ENCODE results near the gene GRM4.

The GRM4 gene

DNA sequence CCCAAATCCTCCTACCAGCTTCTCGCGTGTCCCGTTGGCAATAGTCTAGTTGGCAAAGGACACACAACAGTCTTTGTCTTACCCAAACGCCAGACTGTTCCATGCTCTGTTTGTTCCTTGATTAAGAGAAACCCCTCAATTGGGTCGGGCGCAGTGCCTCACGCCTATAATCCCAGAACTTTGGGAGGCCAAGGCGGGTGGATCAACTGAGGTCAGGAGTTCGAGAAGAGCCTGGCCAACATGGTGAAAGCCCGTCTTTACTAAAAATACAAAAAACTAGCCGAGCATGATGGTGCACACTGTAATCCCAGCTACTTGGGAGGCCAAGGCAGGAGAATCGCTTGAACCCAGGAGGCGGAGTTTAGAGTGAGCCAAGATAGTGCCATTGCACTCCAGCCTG lies 153.7 kb downstream of the GRM4 start:
- H3K4me3 ChIP-seq (ENCODE audit: low read depth in 1 of 2, low read length in 2 of 2), result no peak overlapping the region
- H3K4me1 ChIP-seq (ENCODE audit: control insufficient read depth in 1 of 2, insufficient read depth in 2 of 2, low read length in 2 of 2), result peaks cover 0 to 5% of the 10 kb centered on the region in 2 donors
- H3K9me3 ChIP-seq (ENCODE audit: control insufficient read depth in 1 of 2, low read length in 2 of 2), result peaks cover 1 to 3% of the 10 kb centered on the region in 2 donors
- no peaks in the 10 kb centered on the region for H3K27me3 ChIP-seq (ENCODE audit: low read depth, low read length)
- H3K36me3 ChIP-seq (ENCODE audit: control insufficient read depth in 1 of 2, insufficient read depth in 2 of 2, low read length in 2 of 2), result no peaks in the 10 kb centered on the region
- H3K27ac ChIP-seq (ENCODE audit: low read length), result no peak overlapping the region

DNA sequence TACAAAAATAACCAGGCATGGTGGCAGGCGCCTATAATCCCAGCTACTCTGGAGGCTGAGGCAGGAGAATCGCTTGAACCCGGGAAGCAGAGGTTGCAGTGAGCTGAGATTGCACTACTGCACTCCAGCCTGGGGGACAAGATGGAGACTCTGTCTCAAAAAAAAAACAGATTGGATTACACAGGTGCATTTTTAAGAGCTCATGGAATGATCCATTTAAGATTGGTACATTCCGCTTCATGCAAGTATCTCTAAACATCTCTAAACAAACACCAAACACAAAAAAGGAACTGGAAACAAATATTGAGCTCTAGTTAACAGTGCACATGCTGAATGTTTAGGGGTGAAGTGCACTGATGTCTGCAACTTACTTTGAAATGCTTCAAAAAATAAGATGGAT lies 154.3 kb downstream of the GRM4 start:
- Histone ChIP-seq H3K9me3 (ENCODE audit: control insufficient read depth in 1 of 2, low read length in 2 of 2) (no peaks in the 10 kb centered on the region), H3K4me1 (ENCODE audit: control insufficient read depth in 1 of 2, insufficient read depth in 2 of 2, low read length in 2 of 2) (peaks cover 0 to 5% of the 10 kb centered on the region in 2 donors), H3K27me3 (ENCODE audit: low read depth, low read length) (no peaks in the 10 kb centered on the region), H3K4me3 (ENCODE audit: low read depth in 1 of 2, low read length in 2 of 2) (no peak overlapping the region), H3K27ac (ENCODE audit: low read length) (no peak overlapping the region), H3K36me3 (ENCODE audit: control insufficient read depth in 1 of 2, insufficient read depth in 2 of 2, low read length in 2 of 2) (no peaks in the 10 kb centered on the region)

DNA sequence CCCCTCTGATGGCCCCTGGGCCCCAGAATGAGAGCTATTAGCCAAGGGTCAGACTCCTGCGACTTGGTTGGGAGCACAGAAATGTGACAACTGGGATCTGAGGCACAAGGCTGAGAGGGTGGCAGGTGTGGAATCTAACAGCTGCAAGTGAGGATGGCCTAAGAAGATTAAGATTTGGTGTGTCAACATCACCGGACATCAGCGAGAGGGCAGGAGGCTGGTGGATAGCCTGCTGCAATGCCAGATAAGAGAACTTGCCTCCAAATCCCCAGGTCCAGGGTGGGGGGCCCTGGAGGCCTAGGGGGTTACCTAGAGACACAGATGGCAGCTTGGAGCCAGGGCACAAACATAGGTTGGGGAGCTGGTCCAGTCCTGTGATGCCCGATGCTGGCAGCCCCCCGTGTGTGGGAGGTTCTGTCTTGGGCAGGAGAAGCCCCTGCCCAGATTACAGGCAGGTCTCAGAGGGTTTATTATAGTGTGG lies 155.8 kb downstream of the GRM4 start:
- no peaks in the 10 kb centered on the region for H3K36me3 ChIP-seq (ENCODE audit: control insufficient read depth in 1 of 2, insufficient read depth in 2 of 2, low read length in 2 of 2)
- no peak overlapping the region for H3K4me3 ChIP-seq (ENCODE audit: low read depth in 1 of 2, low read length in 2 of 2)
- no peak overlapping the region for H3K27ac ChIP-seq (ENCODE audit: low read length)
- no peaks in the 10 kb centered on the region for H3K27me3 ChIP-seq (ENCODE audit: low read depth, low read length)
- no peaks in the 10 kb centered on the region for H3K9me3 ChIP-seq (ENCODE audit: control insufficient read depth in 1 of 2, low read length in 2 of 2)
- no peaks in the 10 kb centered on the region for H3K4me1 ChIP-seq (ENCODE audit: control insufficient read depth in 1 of 2, insufficient read depth in 2 of 2, low read length in 2 of 2)

DNA sequence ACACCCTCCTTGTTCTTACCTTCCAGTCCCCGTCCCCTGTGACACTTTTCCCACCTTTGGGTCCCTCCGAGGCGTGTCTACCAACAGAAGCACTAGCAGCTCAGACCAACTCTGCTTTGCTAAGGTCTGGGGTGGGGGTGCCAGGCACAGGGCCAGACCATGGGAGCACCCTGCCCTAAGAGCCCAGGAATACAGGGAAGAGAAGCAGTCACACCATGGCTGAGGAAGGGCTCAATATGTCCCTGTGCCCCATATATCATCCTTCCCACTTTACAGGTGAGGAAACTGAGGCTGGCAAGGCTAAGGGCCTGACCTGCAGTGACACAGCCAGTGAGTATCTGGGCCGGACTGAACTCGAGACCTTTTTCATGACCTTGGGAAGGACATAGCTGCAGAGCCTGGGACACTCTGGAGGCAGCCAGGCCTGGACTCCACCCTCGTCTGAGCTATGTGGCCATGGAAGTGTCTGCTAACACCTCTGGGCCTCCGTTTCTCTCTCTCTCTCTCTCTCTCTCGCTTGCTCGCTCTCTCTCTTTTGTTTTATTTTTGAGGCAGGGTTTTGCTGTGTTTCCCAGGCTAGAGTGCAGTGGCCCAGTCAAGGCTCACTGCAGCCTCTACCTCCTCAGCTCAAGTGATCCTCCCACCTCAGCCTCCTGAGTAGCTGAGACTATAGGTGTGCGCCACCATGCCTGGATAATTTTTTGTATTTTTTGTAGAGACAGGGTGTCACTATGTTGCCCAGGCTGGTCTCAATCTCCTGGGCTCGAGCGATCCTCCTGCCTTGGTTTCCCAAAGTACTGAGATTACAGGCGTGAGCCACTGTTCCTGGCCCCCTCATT lies 156.7 kb downstream of the GRM4 start:
- H3K4me3 ChIP-seq (ENCODE audit: low read depth in 1 of 2, low read length in 2 of 2), result no peak overlapping the region
- no peaks in the 10 kb centered on the region for H3K27me3 ChIP-seq (ENCODE audit: low read depth, low read length)
- H3K27ac ChIP-seq (ENCODE audit: low read length), result no peak overlapping the region
- no peaks in the 10 kb centered on the region for H3K36me3 ChIP-seq (ENCODE audit: control insufficient read depth in 1 of 2, insufficient read depth in 2 of 2, low read length in 2 of 2)
- H3K4me1 ChIP-seq (ENCODE audit: control insufficient read depth in 1 of 2, insufficient read depth in 2 of 2, low read length in 2 of 2), result no peaks in the 10 kb centered on the region
- H3K9me3 ChIP-seq (ENCODE audit: control insufficient read depth in 1 of 2, low read length in 2 of 2), result no peaks in the 10 kb centered on the region

DNA sequence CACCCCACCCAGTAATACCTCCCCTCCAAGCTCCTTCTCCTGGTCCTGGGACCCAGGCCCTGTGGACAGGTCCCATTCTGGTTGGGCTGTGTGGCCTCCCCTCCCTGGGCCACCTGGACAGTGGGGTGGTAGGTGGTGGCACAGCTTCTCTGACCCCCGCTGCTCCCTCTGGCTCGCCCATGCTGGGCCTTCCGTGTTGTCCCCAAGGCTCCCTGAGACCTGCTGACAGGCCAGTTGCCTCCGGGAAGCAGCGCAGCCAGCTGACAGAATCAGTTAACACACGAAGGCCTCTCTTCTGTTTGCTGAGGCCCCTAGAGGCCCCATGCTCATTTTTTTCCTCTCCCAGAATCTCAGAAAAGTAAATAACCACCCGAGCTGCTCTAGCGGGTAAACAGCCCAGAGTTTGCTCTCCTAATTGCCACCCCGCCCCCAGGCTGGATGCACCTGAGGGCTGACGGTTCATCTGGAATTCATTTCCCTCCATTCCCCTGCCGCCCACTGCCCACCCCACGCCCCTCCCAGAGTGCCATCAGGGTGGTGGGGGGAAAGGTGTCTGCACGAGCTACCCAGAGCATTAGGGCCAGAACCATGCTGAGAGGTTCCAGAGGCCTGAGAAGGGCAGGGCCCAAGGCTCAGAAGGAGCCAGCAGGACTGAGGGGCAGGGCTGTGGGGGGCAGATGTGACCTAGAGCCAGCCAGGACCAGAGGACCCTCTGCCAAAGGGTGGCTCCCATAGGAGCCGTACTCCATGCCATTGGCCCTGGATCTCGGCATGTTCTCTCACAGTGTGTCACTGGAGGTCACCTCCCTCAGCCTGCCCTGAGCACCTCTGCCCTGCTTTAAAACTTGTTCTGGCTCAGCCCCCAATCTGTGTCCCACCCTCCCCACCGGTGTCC lies 157.5 kb downstream of the GRM4 start:
- Histone ChIP-seq H3K4me1 (ENCODE audit: control insufficient read depth in 1 of 2, insufficient read depth in 2 of 2, low read length in 2 of 2) (no peaks in the 10 kb centered on the region), H3K9me3 (ENCODE audit: control insufficient read depth in 1 of 2, low read length in 2 of 2) (no peaks in the 10 kb centered on the region), H3K27me3 (ENCODE audit: low read depth, low read length) (no peaks in the 10 kb centered on the region), H3K36me3 (ENCODE audit: control insufficient read depth in 1 of 2, insufficient read depth in 2 of 2, low read length in 2 of 2) (no peaks in the 10 kb centered on the region), H3K4me3 (ENCODE audit: low read depth in 1 of 2, low read length in 2 of 2) (no peak overlapping the region), H3K27ac (ENCODE audit: low read length) (no peak overlapping the region)

DNA sequence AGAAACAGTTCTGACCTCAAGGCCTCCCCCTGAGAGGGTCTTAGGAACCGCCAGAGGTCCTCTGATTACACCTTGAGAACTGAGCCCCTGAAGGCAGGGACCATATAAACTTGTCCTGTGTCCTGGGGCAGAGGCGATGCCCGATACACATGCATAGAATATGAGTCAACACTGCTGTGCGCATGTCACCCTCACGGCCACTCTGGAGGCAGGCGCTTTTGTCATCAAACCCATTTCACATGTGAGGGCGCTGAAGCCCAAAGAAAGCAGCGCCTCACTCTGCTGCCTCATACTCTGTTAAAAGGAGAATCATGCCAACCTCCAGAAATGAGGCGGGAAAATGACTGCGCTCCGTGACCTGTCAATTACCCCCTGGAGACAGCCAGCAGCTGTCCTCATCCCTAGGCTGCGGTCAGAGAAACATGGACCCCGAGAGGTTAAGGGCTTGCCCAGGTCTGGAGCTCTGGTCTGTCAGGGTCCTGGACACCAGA lies 158.3 kb downstream of the GRM4 start:
- Histone ChIP-seq H3K9me3 (ENCODE audit: control insufficient read depth in 1 of 2, low read length in 2 of 2) (no peaks in the 10 kb centered on the region), H3K27me3 (ENCODE audit: low read depth, low read length) (no peaks in the 10 kb centered on the region), H3K4me3 (ENCODE audit: low read depth in 1 of 2, low read length in 2 of 2) (no peak overlapping the region), H3K4me1 (ENCODE audit: control insufficient read depth in 1 of 2, insufficient read depth in 2 of 2, low read length in 2 of 2) (no peaks in the 10 kb centered on the region), H3K27ac (ENCODE audit: low read length) (no peak overlapping the region), H3K36me3 (ENCODE audit: control insufficient read depth in 1 of 2, insufficient read depth in 2 of 2, low read length in 2 of 2) (no peaks in the 10 kb centered on the region)

DNA sequence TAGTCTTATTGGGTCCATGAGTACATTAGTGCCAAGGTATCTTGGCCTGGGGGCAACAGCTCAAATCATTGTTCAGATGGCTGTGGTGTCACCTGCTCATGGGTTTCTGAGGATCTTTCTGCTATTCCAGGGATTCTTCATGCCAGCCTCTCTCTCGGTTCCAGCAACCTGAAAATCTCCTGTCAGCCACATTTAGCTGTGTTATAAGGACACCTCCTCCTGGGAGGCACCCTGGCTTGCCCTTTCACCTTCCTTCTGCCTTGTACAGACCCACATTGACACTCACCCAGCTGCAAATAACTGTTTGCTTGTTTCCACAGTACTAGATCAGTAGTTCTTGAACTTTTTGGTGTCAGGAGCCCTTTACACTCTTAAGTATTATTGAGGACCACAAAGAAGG lies 159.9 kb downstream of the GRM4 start:
- H3K9me3 ChIP-seq (ENCODE audit: control insufficient read depth in 1 of 2, low read length in 2 of 2), result no peaks in the 10 kb centered on the region
- no peaks in the 10 kb centered on the region for H3K27me3 ChIP-seq (ENCODE audit: low read depth, low read length)
- H3K4me3 ChIP-seq (ENCODE audit: low read depth in 1 of 2, low read length in 2 of 2), result no peak overlapping the region
- no peaks in the 10 kb centered on the region for H3K4me1 ChIP-seq (ENCODE audit: control insufficient read depth in 1 of 2, insufficient read depth in 2 of 2, low read length in 2 of 2)
- no peak overlapping the region for H3K27ac ChIP-seq (ENCODE audit: low read length)
- H3K36me3 ChIP-seq (ENCODE audit: control insufficient read depth in 1 of 2, insufficient read depth in 2 of 2, low read length in 2 of 2), result no peaks in the 10 kb centered on the region

DNA sequence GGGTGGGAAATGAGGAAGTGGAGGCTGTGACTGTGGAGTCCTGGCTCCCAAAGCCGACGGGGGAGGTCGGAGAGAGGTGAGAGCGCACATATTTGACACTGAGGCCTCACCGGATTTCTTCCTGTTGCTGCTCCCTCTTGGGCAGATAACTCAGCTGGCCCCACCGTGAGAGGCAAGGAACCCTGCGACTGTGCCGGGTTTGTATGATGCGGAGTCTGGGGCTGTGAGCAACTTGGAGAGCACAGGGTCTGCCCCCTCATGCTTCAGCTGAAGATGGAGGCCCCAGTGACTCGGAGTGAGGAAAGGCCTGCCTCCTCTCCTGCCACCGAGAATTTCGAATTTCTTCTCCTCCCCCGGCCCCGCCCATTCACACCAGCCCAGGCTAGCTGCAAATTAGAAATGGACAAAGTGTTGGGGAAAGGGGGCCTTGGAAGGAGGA lies 160.6 kb downstream of the GRM4 start:
- Histone ChIP-seq H3K27me3 (ENCODE audit: low read depth, low read length) (no peaks in the 10 kb centered on the region), H3K9me3 (ENCODE audit: control insufficient read depth in 1 of 2, low read length in 2 of 2) (no peaks in the 10 kb centered on the region), H3K27ac (ENCODE audit: low read length) (no peak overlapping the region), H3K36me3 (ENCODE audit: control insufficient read depth in 1 of 2, insufficient read depth in 2 of 2, low read length in 2 of 2) (no peaks in the 10 kb centered on the region), H3K4me3 (ENCODE audit: low read depth in 1 of 2, low read length in 2 of 2) (no peak overlapping the region), H3K4me1 (ENCODE audit: control insufficient read depth in 1 of 2, insufficient read depth in 2 of 2, low read length in 2 of 2) (no peaks in the 10 kb centered on the region)

DNA sequence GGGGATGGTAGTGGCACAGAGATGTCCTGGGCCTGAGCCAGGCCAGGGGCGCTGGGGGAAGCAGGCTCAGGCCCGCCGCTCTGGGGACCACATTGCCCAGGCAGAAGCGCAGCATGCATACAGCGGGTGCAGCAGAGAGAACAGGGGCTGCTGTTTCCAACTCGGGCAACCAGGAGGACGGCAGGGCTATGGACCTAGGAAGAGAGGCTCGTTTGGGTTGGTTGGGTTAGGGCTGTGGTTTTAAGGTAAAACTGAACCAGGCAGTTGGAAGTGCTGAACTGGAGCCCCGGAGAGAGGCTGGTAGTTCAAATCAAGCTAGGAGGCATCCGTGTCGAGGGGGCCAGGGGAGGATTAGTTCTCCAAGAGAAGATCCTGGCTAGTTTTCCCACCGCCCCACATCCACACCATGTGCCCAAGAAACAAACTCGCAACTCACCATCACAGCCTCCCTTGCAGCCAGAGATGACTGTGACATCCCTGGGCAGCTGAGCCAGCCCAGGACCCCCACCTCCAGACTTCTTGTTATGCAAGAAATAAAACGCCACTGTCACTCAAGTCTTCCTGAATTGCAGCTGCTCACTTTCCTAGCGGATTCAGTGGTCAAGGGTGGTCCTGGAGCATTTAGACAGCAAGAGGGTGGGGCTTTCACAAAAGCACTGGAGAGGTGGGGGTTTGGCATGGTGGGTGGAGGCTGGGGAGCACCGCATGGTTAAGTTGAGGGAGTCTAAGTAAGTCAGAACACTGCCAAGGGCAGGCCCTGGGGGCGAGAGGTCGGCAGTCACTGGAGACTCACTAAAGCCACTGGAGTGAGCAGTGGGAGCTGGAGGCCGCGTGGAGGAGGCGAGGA lies 161.2 kb downstream of the GRM4 start:
- Histone ChIP-seq H3K4me1 (ENCODE audit: control insufficient read depth in 1 of 2, insufficient read depth in 2 of 2, low read length in 2 of 2) (no peaks in the 10 kb centered on the region), H3K27ac (ENCODE audit: low read length) (no peak overlapping the region), H3K36me3 (ENCODE audit: control insufficient read depth in 1 of 2, insufficient read depth in 2 of 2, low read length in 2 of 2) (no peaks in the 10 kb centered on the region), H3K27me3 (ENCODE audit: low read depth, low read length) (no peaks in the 10 kb centered on the region), H3K9me3 (ENCODE audit: control insufficient read depth in 1 of 2, low read length in 2 of 2) (no peaks in the 10 kb centered on the region), H3K4me3 (ENCODE audit: low read depth in 1 of 2, low read length in 2 of 2) (no peak overlapping the region)

DNA sequence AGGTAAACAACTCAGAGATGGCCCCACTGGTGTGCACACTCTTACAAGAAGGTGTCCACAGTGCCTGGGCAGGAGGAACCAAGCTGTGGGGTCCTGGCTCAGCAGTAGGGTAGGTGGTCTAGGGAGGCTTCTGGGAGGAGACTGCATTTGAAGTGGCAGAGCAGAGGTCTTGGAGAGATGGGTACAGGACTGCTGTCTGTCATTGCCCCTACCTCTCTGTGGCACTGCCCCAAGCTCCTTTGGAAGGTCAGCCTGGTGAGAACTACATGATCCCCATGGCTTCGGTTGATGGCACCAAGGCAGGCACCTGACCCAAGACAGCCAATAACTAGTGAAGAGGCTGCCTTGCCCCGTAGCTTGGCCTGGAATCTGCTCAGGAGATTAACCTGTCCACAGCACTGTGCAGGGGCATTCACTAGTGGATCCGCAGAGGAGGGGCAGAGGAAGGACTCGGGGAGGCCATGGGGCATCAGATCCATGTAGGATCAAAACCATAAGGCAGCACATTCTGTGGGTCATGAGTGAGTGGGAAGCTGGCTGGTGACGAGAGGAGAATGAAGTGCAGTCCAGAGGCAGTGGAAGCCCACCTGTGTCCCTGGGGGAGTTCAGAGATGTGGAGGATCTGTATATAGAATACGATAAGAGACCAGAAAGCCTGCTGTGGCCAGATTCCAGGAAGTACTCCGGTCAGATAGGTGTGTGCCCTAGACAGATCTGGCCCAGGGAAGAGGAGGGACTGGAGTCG lies 162.0 kb downstream of the GRM4 start:
- Histone ChIP-seq H3K36me3 (ENCODE audit: control insufficient read depth in 1 of 2, insufficient read depth in 2 of 2, low read length in 2 of 2) (no peaks in the 10 kb centered on the region), H3K27me3 (ENCODE audit: low read depth, low read length) (no peaks in the 10 kb centered on the region), H3K4me3 (ENCODE audit: low read depth in 1 of 2, low read length in 2 of 2) (no peak overlapping the region), H3K27ac (ENCODE audit: low read length) (no peak overlapping the region), H3K9me3 (ENCODE audit: control insufficient read depth in 1 of 2, low read length in 2 of 2) (no peaks in the 10 kb centered on the region), H3K4me1 (ENCODE audit: control insufficient read depth in 1 of 2, insufficient read depth in 2 of 2, low read length in 2 of 2) (no peaks in the 10 kb centered on the region)
